ENCODE measurements around the gene PERCC1. TPM values are rescaled to one million over a fixed set of nuclear protein-coding genes. Genes with fewer than 3 reads are reported as not detected.

The PERCC1 gene
- total and polyA plus RNA-seq, 2 donors (not counting 1 experiment from before 2014, with no cell fraction given) = not detected

DNA sequence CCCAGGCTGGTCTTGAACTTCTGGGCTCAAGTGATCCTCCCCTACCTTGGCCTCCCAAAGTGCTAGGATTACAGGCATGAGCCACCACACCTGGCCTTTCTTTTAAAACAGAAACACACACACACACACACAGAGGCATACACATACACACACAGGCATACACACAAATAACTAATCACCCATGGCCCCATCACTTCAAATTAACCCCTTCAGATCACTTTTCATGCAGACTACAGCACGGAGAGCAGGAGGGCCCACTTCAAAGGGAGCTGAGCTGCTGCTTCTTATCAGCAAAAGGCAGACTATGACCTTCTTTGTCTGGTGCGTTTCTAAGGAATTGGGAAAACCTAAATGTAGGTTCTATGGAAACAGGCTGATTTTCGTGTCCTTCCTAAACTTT lies 42.1 kb downstream of the PERCC1 start:
- DNase-seq (ENCODE audit: low read depth in 2 of 2) = no peak
- H3K4me2 ChIP-seq (ENCODE audit: extremely low read depth, insufficient read depth, low read length) = peak overlapping the region; percentile 26
- TF ChIP-seq EZH2 (IDR thresholded peaks at IDR 0.05; ENCODE audit: low read length, missing control alignments) = no peak
- TF ChIP-seq, protein P1, sequence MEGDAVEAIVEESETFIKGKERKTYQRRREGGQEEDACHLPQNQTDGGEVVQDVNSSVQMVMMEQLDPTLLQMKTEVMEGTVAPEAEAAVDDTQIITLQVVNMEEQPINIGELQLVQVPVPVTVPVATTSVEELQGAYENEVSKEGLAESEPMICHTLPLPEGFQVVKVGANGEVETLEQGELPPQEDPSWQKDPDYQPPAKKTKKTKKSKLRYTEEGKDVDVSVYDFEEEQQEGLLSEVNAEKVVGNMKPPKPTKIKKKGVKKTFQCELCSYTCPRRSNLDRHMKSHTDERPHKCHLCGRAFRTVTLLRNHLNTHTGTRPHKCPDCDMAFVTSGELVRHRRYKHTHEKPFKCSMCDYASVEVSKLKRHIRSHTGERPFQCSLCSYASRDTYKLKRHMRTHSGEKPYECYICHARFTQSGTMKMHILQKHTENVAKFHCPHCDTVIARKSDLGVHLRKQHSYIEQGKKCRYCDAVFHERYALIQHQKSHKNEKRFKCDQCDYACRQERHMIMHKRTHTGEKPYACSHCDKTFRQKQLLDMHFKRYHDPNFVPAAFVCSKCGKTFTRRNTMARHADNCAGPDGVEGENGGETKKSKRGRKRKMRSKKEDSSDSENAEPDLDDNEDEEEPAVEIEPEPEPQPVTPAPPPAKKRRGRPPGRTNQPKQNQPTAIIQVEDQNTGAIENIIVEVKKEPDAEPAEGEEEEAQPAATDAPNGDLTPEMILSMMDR (conservative IDR thresholded peaks at IDR 0.05 in 1 of 2, IDR thresholded peaks at IDR 0.05 in 1 of 2; ENCODE audit: low read depth in 1 of 2, low read length in 2 of 2) = no peak
- no peaks in the 10 kb centered on the region for H3K36me3 ChIP-seq (ENCODE audit: control insufficient read depth, insufficient read depth, low read length)
- no peak overlapping the region for H3K27ac ChIP-seq (ENCODE audit: insufficient read depth, low read length)
- no peaks in the 10 kb centered on the region for H4K20me1 ChIP-seq (ENCODE audit: control insufficient read depth, extremely low read depth, insufficient read depth, low read length)
- no peak overlapping the region for H3K4me3 ChIP-seq (replicated peaks in 1 of 4; ENCODE audit: control extremely low read depth in 1 of 4, insufficient read depth in 1 of 4, low read depth in 3 of 4, low read length in 4 of 4)
- H3K9ac ChIP-seq (ENCODE audit: insufficient read depth, low read length) = no peak overlapping the region
- H3K9me3 ChIP-seq (ENCODE audit: control insufficient read depth, insufficient read depth, low read depth, low read length) = no peaks in the 10 kb centered on the region
- H3K79me2 ChIP-seq (ENCODE audit: control insufficient read depth, insufficient read depth, low read length) = peaks cover 33% of the 10 kb centered on the region
- H3K4me1 ChIP-seq (ENCODE audit: control insufficient read depth, extremely low read depth, insufficient read depth, low read length) = peaks cover 3% of the 10 kb centered on the region
- no peaks in the 10 kb centered on the region for H3K27me3 ChIP-seq (ENCODE audit: control insufficient read depth, insufficient read depth, low read length)
- no peak overlapping the region for H2AFZ ChIP-seq (ENCODE audit: low read length)

GRCh38 chr16:1474082-1474795 lies 43.4 kb downstream of the PERCC1 start:
- H2AFZ ChIP-seq (ENCODE audit: low read length) = peak overlapping the region; percentile 59
- no peaks in the 10 kb centered on the region for H3K36me3 ChIP-seq (ENCODE audit: control insufficient read depth, insufficient read depth, low read length)
- H3K79me2 ChIP-seq (ENCODE audit: control insufficient read depth, insufficient read depth, low read length) = peaks cover 29% of the 10 kb centered on the region
- H3K4me3 ChIP-seq (replicated peaks in 1 of 4; ENCODE audit: control extremely low read depth in 1 of 4, insufficient read depth in 1 of 4, low read depth in 3 of 4, low read length in 4 of 4) = peak overlapping the region; percentile 67 to 85 (median 71)
- H3K27ac ChIP-seq (ENCODE audit: insufficient read depth, low read length) = peak overlapping the region; percentile 78
- peak overlapping the region; percentile 88 for H3K9ac ChIP-seq (ENCODE audit: insufficient read depth, low read length)
- peak overlapping the region; percentile 96 for H3K4me2 ChIP-seq (ENCODE audit: extremely low read depth, insufficient read depth, low read length)
- H4K20me1 ChIP-seq (ENCODE audit: control insufficient read depth, extremely low read depth, insufficient read depth, low read length) = no peaks in the 10 kb centered on the region
- no peak for TF ChIP-seq EZH2 (IDR thresholded peaks at IDR 0.05; ENCODE audit: low read length, missing control alignments)
- TF ChIP-seq, protein P1 (conservative IDR thresholded peaks at IDR 0.05 in 1 of 2, IDR thresholded peaks at IDR 0.05 in 1 of 2; ENCODE audit: low read depth in 1 of 2, low read length in 2 of 2) = no peak
- no peak for DNase-seq (ENCODE audit: low read depth in 2 of 2)
- no peaks in the 10 kb centered on the region for H3K27me3 ChIP-seq (ENCODE audit: control insufficient read depth, insufficient read depth, low read length)
- peaks cover 3% of the 10 kb centered on the region for H3K4me1 ChIP-seq (ENCODE audit: control insufficient read depth, extremely low read depth, insufficient read depth, low read length)
- H3K9me3 ChIP-seq (ENCODE audit: control insufficient read depth, insufficient read depth, low read depth, low read length) = no peaks in the 10 kb centered on the region

DNA sequence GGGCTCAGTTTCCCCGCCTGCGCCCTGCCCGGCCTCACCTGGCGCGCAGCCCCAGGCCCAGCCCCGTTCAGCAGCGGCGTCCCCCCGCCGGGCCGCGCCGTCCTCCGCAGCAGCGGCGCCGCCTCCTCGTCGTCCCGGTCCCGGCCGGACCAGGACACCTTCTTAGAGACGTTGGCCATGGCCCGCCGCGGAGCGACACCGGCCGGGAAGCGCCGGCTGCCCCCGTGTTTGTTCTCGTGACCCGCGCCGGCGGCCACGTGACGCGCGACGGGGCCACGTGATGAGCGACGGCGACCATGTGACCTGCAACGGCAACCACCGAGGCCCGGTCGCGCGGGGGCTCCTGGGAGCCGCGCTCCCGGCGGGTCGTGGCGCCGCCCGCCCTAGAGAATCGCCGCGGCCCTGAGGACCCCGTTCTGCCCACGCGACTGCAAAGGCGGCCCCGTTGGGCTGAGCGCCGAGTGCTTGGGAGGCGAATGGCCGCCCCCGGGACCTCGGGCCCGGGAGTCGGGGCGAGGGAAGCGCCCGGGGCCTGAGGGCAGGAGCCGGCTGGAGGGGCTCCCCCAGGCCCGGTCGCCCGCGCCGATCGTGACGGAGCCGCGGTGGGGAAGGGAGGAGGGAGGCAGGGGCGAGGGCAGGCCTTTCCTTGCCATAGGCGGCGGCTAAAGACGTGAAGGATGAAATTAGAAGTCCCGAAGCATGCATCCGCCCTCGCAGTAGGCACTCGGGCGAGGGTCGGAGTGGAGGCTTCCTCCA lies 44.1 kb downstream of the PERCC1 start, which contains the start of gene CLCN7:
CLCN7 (minus strand) TSS at position 233 of the 756 bp plus-strand sequence; CDS start at position 179, 54 bp downstream.
- Histone ChIP-seq H3K4me1 (ENCODE audit: control insufficient read depth, extremely low read depth, insufficient read depth, low read length) (peaks cover 3% of the 10 kb centered on the region), H3K36me3 (ENCODE audit: control insufficient read depth, insufficient read depth, low read length) (no peaks in the 10 kb centered on the region), H3K27me3 (ENCODE audit: control insufficient read depth, insufficient read depth, low read length) (no peaks in the 10 kb centered on the region), H3K9ac (ENCODE audit: insufficient read depth, low read length) (peak within 1 kb of the TSS; percentile 88), H3K27ac (ENCODE audit: insufficient read depth, low read length) (peak within 1 kb of the TSS; percentile 78), H3K4me3 (replicated peaks in 1 of 4; ENCODE audit: control extremely low read depth in 1 of 4, insufficient read depth in 1 of 4, low read depth in 3 of 4, low read length in 4 of 4) (peak within 1 kb of the TSS; percentile 67 to 85 (median 71)), H3K79me2 (ENCODE audit: control insufficient read depth, insufficient read depth, low read length) (peaks cover 25% of the 10 kb centered on the region), H4K20me1 (ENCODE audit: control insufficient read depth, extremely low read depth, insufficient read depth, low read length) (no peaks in the 10 kb centered on the region), H3K9me3 (ENCODE audit: control insufficient read depth, insufficient read depth, low read depth, low read length) (no peaks in the 10 kb centered on the region), H2AFZ (ENCODE audit: low read length) (peak within 1 kb of the TSS; percentile 59), H3K4me2 (ENCODE audit: extremely low read depth, insufficient read depth, low read length) (peak within 1 kb of the TSS; percentile 96)
- peak; percentile 85 to 87 for DNase-seq (ENCODE audit: low read depth in 2 of 2)
- no peak for TF ChIP-seq EZH2 (IDR thresholded peaks at IDR 0.05; ENCODE audit: low read length, missing control alignments)
- TF ChIP-seq, protein P1 (conservative IDR thresholded peaks at IDR 0.05 in 1 of 2, IDR thresholded peaks at IDR 0.05 in 1 of 2; ENCODE audit: low read depth in 1 of 2, low read length in 2 of 2) = no peak
